GM19438 (cell line): ENCODE measurements around the gene PUS3.
A peak's percentile ranks its signal among the peaks of the same experiment; 100 is the strongest.
"Not testable (repeated sequence)": the region's sequence is repeated elsewhere in the genome, so short reads cannot be mapped to it uniquely, and the experiment has no call there.

Source experiments
- ATAC-seq: cut with Tn5 transposase; IDR thresholded peaks from one replicate; pipeline ENCODE4 v1.9.1; 2021; ENCODE audit warnings: low read depth; ENCODE audit not compliant: unreplicated experiment

The PUS3 gene

DNA sequence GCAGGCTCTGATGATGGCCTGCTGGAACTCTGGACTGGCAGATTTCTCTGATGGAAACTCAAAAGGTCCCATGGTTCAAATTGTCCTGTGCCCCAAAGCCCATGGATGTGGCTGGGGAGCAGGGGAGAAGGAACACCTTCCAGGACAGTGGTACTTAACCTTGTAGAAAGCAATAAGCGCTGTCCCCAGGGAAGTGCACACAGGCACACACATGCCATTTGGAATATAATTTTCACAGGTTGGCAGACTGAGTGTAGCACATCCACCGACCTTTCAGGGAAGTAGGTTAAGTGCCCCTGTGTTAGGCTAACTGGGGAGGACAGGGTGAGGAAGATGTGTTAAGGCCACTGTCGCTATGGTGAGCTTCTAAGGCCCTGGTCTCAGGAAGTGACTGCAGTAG lies 19.1 kb upstream of the PUS3 start:
- no peak for ATAC-seq

DNA sequence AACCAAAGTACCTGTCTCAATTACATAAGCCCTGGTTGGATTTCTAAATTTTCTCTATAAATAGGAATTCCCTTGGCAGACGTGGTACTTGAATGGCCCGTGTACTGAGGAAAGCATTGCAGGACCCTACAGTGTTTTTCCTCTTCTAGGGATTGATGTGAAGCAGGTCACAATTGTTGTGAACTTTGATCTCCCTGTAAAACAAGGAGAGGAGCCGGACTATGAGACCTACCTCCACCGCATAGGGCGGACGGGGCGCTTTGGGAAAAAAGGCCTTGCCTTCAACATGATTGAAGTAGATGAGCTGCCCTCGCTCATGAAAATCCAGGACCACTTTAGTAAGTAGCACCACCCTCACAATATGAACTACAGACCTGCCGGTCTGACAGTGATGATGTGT lies 18.0 kb upstream of the PUS3 start:
- ATAC-seq: no peak

- no peak for ATAC-seq
Observed at GRCh38 chr11:125918140-125918840, 15.3 kb upstream of the PUS3 start.

GRCh38 chr11:125916683-125917347 lies 13.8 kb upstream of the PUS3 start:
- ATAC-seq: no peak

DNA sequence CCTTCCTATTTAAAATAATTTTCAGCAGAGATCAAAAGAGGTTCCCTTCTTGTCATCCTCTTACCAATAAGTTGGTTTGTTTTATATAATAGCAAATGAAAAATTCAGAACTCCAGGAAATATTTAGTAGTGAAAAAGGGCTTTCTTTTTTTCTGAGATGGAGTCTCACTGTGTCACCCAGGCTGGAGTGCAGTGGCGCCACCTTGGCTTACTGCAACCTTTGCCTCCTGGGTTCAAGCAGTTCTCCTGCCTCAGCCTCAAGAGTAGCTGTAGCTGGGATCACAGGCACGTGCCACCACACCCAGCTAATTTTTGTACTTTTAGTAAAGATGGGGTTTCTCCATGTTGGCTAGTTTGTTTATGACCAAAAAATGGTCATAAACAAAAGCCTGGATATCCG lies 11.6 kb upstream of the PUS3 start:
- ATAC-seq: not testable (repeated sequence)

- ATAC-seq: no peak
Observed at GRCh38 chr11:125910226-125910849, 7.3 kb upstream of the PUS3 start.

GRCh38 chr11:125904678-125905077 lies 1.7 kb upstream of the PUS3 start:
- ATAC-seq: no peak

GRCh38 chr11:125903711-125904659 lies 979 bp upstream of the PUS3 start, which contains the start of gene DDX25:
DDX25 (plus strand) TSS chr11:125904508; CDS start chr11:125904518, 10 bp downstream.
- no peak for ATAC-seq

DNA sequence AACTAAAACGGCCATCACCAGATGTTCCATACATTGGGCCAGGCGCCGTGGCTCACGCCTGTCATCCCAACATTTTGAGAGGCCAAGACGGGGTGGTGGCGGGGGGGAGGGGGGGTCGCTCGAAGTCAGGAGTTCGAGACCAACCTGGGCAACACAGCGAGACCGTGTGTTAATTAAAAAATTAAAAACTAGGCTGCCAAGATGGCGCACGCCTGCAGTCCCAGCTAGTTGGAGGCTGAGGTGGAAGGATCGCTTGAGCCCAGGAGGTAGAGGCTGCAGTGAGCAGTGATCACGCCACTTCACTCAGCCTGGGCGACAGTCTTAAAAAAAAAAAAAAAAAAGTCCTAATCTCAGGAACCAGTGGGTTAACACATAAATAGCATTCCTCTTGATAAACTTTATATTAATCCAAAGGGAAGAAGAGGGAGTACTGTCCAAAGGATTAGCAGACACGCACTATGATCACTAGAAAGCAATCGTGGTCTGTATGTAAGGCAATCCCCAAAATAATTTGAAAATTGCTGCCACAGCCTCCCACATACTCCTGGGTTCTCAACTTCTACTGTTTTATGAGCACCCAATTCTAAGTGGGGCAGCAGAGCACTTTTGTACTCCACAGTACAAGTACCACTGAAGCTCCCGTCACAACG lies 604 bp downstream of the PUS3 start:
- no peak for ATAC-seq

DNA sequence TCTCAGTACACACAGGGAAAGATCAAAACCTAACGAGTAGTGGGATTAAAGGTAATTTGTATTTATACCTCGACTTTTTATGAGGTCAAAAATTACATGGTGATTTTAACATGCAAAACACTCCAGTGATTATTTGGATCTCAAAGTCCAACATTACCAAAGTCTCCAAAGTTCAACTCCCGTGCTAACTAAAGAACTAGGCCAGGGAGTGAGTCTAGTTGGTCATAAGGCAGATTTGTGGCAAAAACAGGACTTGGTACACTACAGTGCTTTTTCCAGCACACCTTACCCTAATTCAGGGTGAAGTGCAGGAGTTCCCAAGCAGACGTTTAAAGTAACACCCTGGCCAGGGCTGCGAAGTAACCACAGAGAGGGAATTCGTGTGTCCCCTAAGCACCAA lies 1.1 kb downstream of the PUS3 start:
- ATAC-seq: no peak

- no peak for ATAC-seq
Observed at GRCh38 chr11:125892994-125893393, 10.0 kb downstream of the PUS3 start.

DNA sequence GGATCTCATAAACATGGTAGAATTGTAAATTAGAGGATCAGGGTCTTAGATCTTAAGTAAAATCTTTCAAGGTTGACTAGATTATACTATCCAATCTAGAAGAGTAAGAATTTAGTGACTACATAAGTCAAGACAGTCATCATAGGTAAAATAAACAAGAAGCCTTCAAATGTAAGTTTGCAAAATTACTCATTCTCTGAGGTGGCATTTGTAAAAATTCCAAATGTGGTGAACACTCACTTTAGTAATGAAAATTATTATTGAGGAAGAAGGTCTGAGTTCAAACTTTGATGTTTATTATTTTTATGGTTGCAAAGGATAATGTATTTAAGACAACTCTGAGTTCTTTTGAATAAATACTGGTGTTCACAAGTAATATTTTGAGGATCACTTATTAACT lies 10.9 kb downstream of the PUS3 start:
- ATAC-seq: no peak

GRCh38 chr11:125890447-125891100 lies 12.4 kb downstream of the PUS3 start:
- ATAC-seq: no peak

DNA sequence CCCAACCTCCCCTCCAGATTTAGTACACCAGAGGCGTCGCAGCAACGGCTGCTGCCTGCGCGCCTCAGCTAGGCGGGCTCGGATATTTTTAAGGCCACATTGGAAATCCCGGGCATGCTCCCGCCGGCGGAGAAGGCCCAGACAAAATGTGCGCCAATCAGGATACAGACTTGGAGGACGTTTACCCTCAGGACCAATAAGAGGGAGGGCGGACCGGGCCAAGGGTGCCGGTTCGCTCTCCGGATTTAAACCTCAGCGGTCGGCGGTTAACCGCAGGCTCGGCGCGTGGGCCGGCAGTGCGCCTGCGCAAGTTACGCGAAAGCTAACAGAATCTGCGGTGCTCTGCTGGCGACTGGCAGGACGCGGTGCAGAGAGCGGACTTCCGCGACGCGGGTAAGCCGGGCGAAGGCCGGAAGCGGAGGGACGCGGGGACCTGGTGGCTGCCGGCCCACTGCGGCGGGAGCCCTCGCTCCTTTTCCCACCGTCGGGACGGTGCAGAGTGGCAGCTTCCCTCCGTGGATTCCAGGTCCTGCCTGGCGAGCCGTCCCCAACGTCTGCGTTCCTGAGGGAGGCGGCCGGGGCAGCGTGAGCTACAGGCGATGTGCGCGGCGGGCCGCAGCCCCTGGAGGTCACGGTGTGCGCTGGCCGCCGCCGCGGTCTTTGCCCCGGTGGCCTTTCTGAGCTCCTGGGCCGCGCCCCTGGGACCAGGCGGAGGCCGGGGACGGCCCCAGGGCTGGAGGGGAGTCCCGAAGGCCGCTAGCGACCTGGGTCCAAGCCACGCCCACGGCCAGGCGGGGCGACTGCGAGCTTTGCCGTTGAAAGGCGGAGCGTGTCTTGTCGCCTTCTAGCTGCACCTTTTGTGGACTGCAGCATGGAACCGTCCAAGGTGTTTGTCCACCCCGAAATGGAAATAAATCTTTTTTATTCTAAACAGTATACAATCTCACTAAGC lies 15.4 kb downstream of the PUS3 start, which contains the start of gene HYLS1:
Gene HYLS1 (plus strand): TSS at position 296 of the 952 bp plus-strand sequence. CDS start 11,701 bp downstream, outside the sequence.
- peak; percentile 86 for ATAC-seq

- ATAC-seq: peak; percentile 43
Observed at GRCh38 chr11:125886997-125887372, 16.0 kb downstream of the PUS3 start.

GRCh38 chr11:125883375-125883774 lies 19.6 kb downstream of the PUS3 start:
- no peak for ATAC-seq

GRCh38 chr11:125881291-125881690 lies 21.7 kb downstream of the PUS3 start:
- no peak for ATAC-seq

- ATAC-seq: peak; percentile 81
Observed at GRCh38 chr11:125874556-125875124, 28.4 kb downstream of the PUS3 start.
